ENCODE results near the gene GUCA2B. TPM values are rescaled to one million over a fixed set of nuclear protein-coding genes. Genes with fewer than 3 reads are reported as not detected.

Gene GUCA2B
- total RNA-seq, 1 experiment from 2014 or later: 0.75 TPM

- Histone ChIP-seq H3K4me1 (peaks cover 6% of the 10 kb centered on the region; the same call in 1 of the 2 replicates), H3K9me3 (no peaks in the 10 kb centered on the region), H3K27me3 (replicated peaks; ENCODE audit: control insufficient read depth, insufficient read depth, low read length) (no peaks in the 10 kb centered on the region), H3K4me3 (ENCODE audit: low read depth, low read length) (no peak overlapping the region), H3K36me3 (ENCODE audit: control insufficient read depth, insufficient read depth, low read length) (no peaks in the 10 kb centered on the region; the same call in 1 of the 2 replicates)
- no peak for DNase-seq
- ChIA-PET POLR2A (no interaction called here), CTCF (no interaction called here)
- no peak overlapping the region for H3K4me3 Mint-ChIP-seq (ENCODE audit: unreplicated experiment)
- H3K27ac Mint-ChIP-seq (ENCODE audit: unreplicated experiment): no peak overlapping the region
- no peaks in the 10 kb centered on the region for H3K36me3 Mint-ChIP-seq (ENCODE audit: insufficient read depth, unreplicated experiment)
- BruUV-seq (replicated peaks): no TSS peak
- no peaks in the 10 kb centered on the region for H3K9me3 Mint-ChIP-seq (ENCODE audit: unreplicated experiment)
- no peak for TF ChIP-seq CTCF (IDR thresholded peaks at IDR 0.05; ENCODE audit: insufficient read depth in 1 of 2, low read depth in 1 of 2, low read length in 1 of 2, severe bottlenecking in 1 of 2, unreplicated experiment in 1 of 2)
- peaks cover 4% of the 10 kb centered on the region for H3K27me3 Mint-ChIP-seq (ENCODE audit: insufficient read depth, unreplicated experiment)
- intact Hi-C loops (cut with micrococcal nuclease; ENCODE audit: unreplicated experiment): no loop called here
- H3K4me1 Mint-ChIP-seq (ENCODE audit: low read depth, unreplicated experiment): no peaks in the 10 kb centered on the region
These were observed 8.4 kb upstream of the GUCA2B start for GRCh38 chr1:42144711-42145388.

GRCh38 chr1:42145389-42145716 is 7.9 kb upstream of the GUCA2B start:
- no peaks in the 10 kb centered on the region for H3K9me3 Mint-ChIP-seq (ENCODE audit: unreplicated experiment)
- H3K4me3 Mint-ChIP-seq (ENCODE audit: unreplicated experiment): no peak overlapping the region
- peaks cover 7% of the 10 kb centered on the region for H3K27me3 Mint-ChIP-seq (ENCODE audit: insufficient read depth, unreplicated experiment)
- H3K4me3 ChIP-seq (ENCODE audit: low read depth, low read length): no peak overlapping the region
- ChIA-PET CTCF (no interaction called here), POLR2A (no interaction called here)
- peaks cover 6% of the 10 kb centered on the region; the same call in 1 of the 2 replicates for H3K4me1 ChIP-seq
- H3K27me3 ChIP-seq (replicated peaks; ENCODE audit: control insufficient read depth, insufficient read depth, low read length): no peaks in the 10 kb centered on the region
- no peaks in the 10 kb centered on the region for H3K9me3 ChIP-seq
- no peaks in the 10 kb centered on the region; the same call in 1 of the 2 replicates for H3K36me3 ChIP-seq (ENCODE audit: control insufficient read depth, insufficient read depth, low read length)
- BruUV-seq (replicated peaks): no TSS peak
- TF ChIP-seq CTCF (IDR thresholded peaks at IDR 0.05; ENCODE audit: insufficient read depth in 1 of 2, low read depth in 1 of 2, low read length in 1 of 2, severe bottlenecking in 1 of 2, unreplicated experiment in 1 of 2): no peak
- no peak for DNase-seq
- H3K4me1 Mint-ChIP-seq (ENCODE audit: low read depth, unreplicated experiment): no peaks in the 10 kb centered on the region
- intact Hi-C loops (cut with micrococcal nuclease; ENCODE audit: unreplicated experiment): no loop called here
- H3K36me3 Mint-ChIP-seq (ENCODE audit: insufficient read depth, unreplicated experiment): no peaks in the 10 kb centered on the region
- H3K27ac Mint-ChIP-seq (ENCODE audit: unreplicated experiment): no peak overlapping the region

- intact Hi-C loops (cut with micrococcal nuclease; ENCODE audit: unreplicated experiment): loop anchor here (2.0 kb wide), 1 partner anchor 19 kb away; the partner anchor contains the start of gene GUCA2A
- Mint-ChIP-seq H3K4me3 (ENCODE audit: unreplicated experiment) (no peak overlapping the region), H3K27ac (ENCODE audit: unreplicated experiment) (no peak overlapping the region), H3K27me3 (ENCODE audit: insufficient read depth, unreplicated experiment) (peaks cover 7% of the 10 kb centered on the region), H3K9me3 (ENCODE audit: unreplicated experiment) (no peaks in the 10 kb centered on the region), H3K4me1 (ENCODE audit: low read depth, unreplicated experiment) (no peaks in the 10 kb centered on the region), H3K36me3 (ENCODE audit: insufficient read depth, unreplicated experiment) (no peaks in the 10 kb centered on the region)
- no peak for DNase-seq
- H3K9me3 ChIP-seq: no peaks in the 10 kb centered on the region
- no peaks in the 10 kb centered on the region for H3K27me3 ChIP-seq (replicated peaks; ENCODE audit: control insufficient read depth, insufficient read depth, low read length)
- no peak overlapping the region for H3K4me3 ChIP-seq (ENCODE audit: low read depth, low read length)
- no TSS peak for BruUV-seq (replicated peaks)
- peaks cover 6% of the 10 kb centered on the region; the same call in 1 of the 2 replicates for H3K4me1 ChIP-seq
- no peak for TF ChIP-seq CTCF (IDR thresholded peaks at IDR 0.05; ENCODE audit: insufficient read depth in 1 of 2, low read depth in 1 of 2, low read length in 1 of 2, severe bottlenecking in 1 of 2, unreplicated experiment in 1 of 2)
- ChIA-PET POLR2A (no interaction called here), CTCF (no interaction called here)
- no peaks in the 10 kb centered on the region; the same call in 1 of the 2 replicates for H3K36me3 ChIP-seq (ENCODE audit: control insufficient read depth, insufficient read depth, low read length)
These were observed 7.2 kb upstream of the GUCA2B start for GRCh38 chr1:42145764-42146625.

All from Caco-2 (cell line).